Measurements from ENCODE around the gene LMNA. TPM values are rescaled to one million over a fixed set of nuclear protein-coding genes. Genes with fewer than 3 reads are reported as not detected.
"Not testable (repeated sequence)": the region's sequence is repeated elsewhere in the genome, so short reads cannot be mapped to it uniquely, and the experiment has no call there.

LMNA gene
- total RNA-seq, 1 donor = 110 TPM

DNA sequence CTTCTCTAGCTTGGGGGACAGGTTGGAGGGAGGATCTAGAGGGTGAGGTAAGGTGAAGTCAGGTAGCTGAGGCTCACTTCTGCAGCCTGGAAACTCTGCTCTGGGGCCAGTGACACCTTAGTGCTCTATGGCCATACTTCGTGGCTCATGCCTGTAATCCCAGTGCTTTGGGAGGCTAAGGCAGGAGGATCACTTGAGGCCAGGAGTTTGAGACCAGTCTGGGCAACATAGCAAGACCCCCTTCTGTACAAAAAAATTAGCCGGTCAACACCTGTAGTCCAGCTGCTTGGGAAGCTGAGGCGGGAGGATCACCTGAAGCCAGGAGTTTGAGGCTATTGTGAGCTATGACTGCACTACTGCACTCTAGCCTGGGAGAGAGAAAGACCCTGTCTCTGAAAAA lies 5.8 kb downstream of the LMNA start:
- H3K9me3 ChIP-seq (ENCODE audit: low read depth, low read length) = no peaks in the 10 kb centered on the region
- no peak overlapping the region for H3K4me3 ChIP-seq (ENCODE audit: low read length)
- peaks cover 33% of the 10 kb centered on the region for H3K27me3 ChIP-seq (ENCODE audit: insufficient read depth, low read length)
- peaks cover 55% of the 10 kb centered on the region for H3K4me1 ChIP-seq (ENCODE audit: insufficient read depth, low read length)

- H3K27me3 ChIP-seq (ENCODE audit: insufficient read depth, low read length) = peaks cover 26% of the 10 kb centered on the region
- peaks cover 55% of the 10 kb centered on the region for H3K4me1 ChIP-seq (ENCODE audit: insufficient read depth, low read length)
- not testable (repeated sequence) for H3K4me3 ChIP-seq (ENCODE audit: low read length); H3K9me3 ChIP-seq (ENCODE audit: low read depth, low read length)
These were observed 6.5 kb downstream of the LMNA start for GRCh38 chr1:156121005-156121404.

DNA sequence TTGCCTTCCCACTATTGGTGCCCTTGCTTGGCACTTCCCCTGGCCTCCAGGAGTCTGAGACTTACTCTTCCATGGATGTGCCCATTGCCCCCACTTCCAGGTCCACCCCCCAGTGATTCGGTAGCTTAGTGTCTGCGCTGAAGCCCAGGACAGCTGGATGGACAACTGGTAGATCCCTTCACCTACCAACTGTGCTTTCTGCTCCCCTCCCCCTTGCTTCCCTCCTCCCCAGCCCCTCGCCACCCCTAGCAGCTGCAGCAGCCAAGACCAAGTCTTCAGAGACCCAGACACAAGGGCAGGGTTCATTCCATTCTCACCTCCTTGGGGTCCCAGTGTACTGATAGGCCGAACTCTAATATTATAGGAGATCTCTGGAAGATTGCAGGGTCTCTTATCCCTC lies 6.9 kb downstream of the LMNA start:
- H3K27me3 ChIP-seq (ENCODE audit: insufficient read depth, low read length) = peaks cover 26% of the 10 kb centered on the region
- H3K4me3 ChIP-seq (ENCODE audit: low read length) = no peak overlapping the region
- H3K4me1 ChIP-seq (ENCODE audit: insufficient read depth, low read length) = peaks cover 59% of the 10 kb centered on the region
- no peaks in the 10 kb centered on the region for H3K9me3 ChIP-seq (ENCODE audit: low read depth, low read length)

DNA sequence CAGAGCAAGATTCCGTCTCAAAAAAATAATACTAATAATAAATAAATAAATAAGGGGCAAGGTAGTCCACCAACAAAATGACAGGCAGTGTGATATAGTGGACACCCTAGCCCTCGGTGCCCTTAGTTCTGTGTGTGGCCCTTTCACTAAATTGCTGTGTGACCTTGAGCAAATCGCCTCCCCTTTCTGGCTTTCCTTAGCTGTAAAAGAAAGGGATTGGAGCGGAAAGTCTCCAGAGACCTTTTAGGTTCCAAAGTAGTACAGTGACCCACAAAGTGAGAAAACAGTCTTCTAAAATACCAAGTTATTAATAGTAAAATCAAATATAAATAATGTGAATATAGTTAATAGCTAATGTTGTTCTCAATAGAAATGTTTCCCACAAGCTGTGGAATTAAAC lies 7.6 kb downstream of the LMNA start:
- no peak overlapping the region for H3K4me3 ChIP-seq (ENCODE audit: low read length)
- no peaks in the 10 kb centered on the region for H3K9me3 ChIP-seq (ENCODE audit: low read depth, low read length)
- H3K27me3 ChIP-seq (ENCODE audit: insufficient read depth, low read length) = peaks cover 26% of the 10 kb centered on the region
- peaks cover 66% of the 10 kb centered on the region for H3K4me1 ChIP-seq (ENCODE audit: insufficient read depth, low read length)

GRCh38 chr1:156122519-156123355 lies 8.2 kb downstream of the LMNA start:
- peaks cover 22% of the 10 kb centered on the region for H3K27me3 ChIP-seq (ENCODE audit: insufficient read depth, low read length)
- H3K9me3 ChIP-seq (ENCODE audit: low read depth, low read length) = no peaks in the 10 kb centered on the region
- peaks cover 72% of the 10 kb centered on the region for H3K4me1 ChIP-seq (ENCODE audit: insufficient read depth, low read length)
- no peak overlapping the region for H3K4me3 ChIP-seq (ENCODE audit: low read length)

GRCh38 chr1:156123356-156124196 lies 9.1 kb downstream of the LMNA start:
- H3K27me3 ChIP-seq (ENCODE audit: insufficient read depth, low read length) = peaks cover 14% of the 10 kb centered on the region
- H3K4me3 ChIP-seq (ENCODE audit: low read length) = no peak overlapping the region
- no peaks in the 10 kb centered on the region for H3K9me3 ChIP-seq (ENCODE audit: low read depth, low read length)
- peaks cover 80% of the 10 kb centered on the region for H3K4me1 ChIP-seq (ENCODE audit: insufficient read depth, low read length)

DNA sequence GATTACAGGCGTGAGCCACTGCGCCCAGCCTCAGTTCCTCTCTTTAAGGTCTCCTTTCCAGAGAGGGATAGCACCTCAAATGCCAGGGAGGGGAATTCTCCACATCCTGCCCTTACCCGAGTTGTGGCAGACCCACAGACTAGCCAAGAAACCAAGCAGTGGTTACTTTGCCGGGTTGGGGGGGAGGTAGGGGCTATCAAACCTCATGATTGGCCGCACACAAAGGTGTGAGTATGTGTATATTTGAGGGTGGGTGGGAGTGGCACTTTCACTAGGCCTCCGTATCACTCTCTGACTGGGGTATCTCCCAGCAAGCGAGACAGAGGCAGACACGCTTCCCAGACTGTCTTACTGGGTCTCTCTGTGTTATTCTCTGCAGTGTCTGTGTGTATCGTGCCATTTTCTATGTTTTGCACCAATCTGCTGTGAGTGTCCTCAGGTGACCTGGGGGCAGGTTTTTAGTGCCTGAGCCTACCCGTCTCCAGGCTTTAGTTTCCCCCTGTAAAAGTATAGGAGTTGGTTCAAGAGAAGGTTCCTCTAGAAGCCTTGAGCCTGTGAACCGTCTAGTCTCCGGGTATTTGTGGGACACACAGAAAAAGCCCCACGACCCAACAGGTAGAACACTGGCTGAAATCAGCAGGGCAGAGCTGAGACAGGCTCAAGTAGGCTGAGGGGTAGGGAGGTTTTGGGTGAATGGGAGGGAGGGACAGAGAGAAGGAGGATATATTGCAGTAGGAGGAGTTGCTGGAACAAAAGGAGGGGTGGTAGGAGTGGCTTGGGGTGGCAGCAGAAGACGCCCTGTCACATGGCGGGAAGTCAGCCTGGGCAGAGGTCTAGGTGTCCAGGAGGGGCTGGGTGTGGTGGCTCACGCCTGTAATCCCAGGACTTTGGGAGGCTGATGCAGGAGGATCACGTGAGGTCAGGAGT lies 10.3 kb downstream of the LMNA start:
- Histone ChIP-seq H3K4me3 (ENCODE audit: low read length) (no peak overlapping the region), H3K9me3 (ENCODE audit: low read depth, low read length) (no peaks in the 10 kb centered on the region), H3K27me3 (ENCODE audit: insufficient read depth, low read length) (peaks cover 19% of the 10 kb centered on the region), H3K4me1 (ENCODE audit: insufficient read depth, low read length) (peaks cover 86% of the 10 kb centered on the region)

- Histone ChIP-seq H3K4me1 (ENCODE audit: insufficient read depth, low read length) (peaks cover 84% of the 10 kb centered on the region), H3K27me3 (ENCODE audit: insufficient read depth, low read length) (peaks cover 19% of the 10 kb centered on the region)
- H3K9me3 ChIP-seq (ENCODE audit: low read depth, low read length); H3K4me3 ChIP-seq (ENCODE audit: low read length): not testable (repeated sequence)
These were observed 11.0 kb downstream of the LMNA start for GRCh38 chr1:156125544-156125943.

DNA sequence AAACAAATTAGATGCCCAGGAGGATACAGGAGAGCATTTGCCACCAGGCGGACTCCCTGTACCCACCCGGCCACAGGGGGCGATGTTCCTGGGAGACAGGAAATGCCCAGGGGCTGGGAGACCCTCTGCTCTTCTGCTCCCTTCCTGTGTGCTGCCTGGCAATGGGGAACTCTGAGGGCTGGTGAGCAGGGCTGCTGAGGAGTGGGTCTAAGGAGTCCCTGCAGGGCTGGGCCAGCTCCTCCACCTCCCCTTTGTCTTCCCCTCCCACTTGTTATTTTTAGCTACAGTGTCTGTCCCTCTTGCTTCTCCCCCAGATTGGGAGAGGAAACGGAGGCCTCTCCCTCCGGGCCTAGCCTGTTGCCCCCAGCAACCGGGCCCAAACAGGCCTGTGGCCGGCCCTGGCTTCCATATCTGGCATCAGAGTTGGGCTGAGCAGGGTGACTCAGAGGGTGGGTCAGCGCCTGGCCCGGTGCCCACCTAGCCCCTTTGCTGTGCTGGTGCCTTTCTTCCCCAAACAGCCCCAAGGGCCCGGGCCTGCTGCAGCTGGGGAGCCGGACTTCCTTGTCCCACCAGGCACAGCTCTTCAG lies 11.6 kb downstream of the LMNA start:
- no peaks in the 10 kb centered on the region for H3K9me3 ChIP-seq (ENCODE audit: low read depth, low read length)
- peaks cover 19% of the 10 kb centered on the region for H3K27me3 ChIP-seq (ENCODE audit: insufficient read depth, low read length)
- no peak overlapping the region for H3K4me3 ChIP-seq (ENCODE audit: low read length)
- peaks cover 80% of the 10 kb centered on the region for H3K4me1 ChIP-seq (ENCODE audit: insufficient read depth, low read length)

- Histone ChIP-seq H3K4me1 (ENCODE audit: insufficient read depth, low read length) (peaks cover 80% of the 10 kb centered on the region), H3K9me3 (ENCODE audit: low read depth, low read length) (no peaks in the 10 kb centered on the region), H3K27me3 (ENCODE audit: insufficient read depth, low read length) (peaks cover 16% of the 10 kb centered on the region), H3K4me3 (ENCODE audit: low read length) (no peak overlapping the region)
These were observed 12.4 kb downstream of the LMNA start for GRCh38 chr1:156126630-156127534.

DNA sequence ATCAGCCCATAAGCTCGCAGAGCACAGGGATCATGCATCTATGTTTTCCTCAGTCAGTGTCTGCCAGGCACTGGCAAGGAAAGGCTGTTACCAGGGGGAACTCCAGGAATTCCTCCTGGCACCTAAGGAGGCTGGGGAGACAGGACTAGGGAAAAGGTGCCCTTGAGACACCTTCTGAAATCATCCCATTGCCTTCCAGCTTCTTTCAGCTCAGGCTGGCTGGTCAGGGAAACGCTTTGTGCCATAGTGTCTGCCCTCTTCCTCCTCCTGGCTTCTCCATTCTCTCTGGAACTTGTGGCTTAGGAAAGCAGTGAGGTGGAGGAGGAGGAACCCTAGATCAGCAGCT lies 13.8 kb downstream of the LMNA start:
- no peaks in the 10 kb centered on the region for H3K9me3 ChIP-seq (ENCODE audit: low read depth, low read length)
- H3K27me3 ChIP-seq (ENCODE audit: insufficient read depth, low read length) = peaks cover 8% of the 10 kb centered on the region
- no peak overlapping the region for H3K4me3 ChIP-seq (ENCODE audit: low read length)
- H3K4me1 ChIP-seq (ENCODE audit: insufficient read depth, low read length) = peaks cover 71% of the 10 kb centered on the region

DNA sequence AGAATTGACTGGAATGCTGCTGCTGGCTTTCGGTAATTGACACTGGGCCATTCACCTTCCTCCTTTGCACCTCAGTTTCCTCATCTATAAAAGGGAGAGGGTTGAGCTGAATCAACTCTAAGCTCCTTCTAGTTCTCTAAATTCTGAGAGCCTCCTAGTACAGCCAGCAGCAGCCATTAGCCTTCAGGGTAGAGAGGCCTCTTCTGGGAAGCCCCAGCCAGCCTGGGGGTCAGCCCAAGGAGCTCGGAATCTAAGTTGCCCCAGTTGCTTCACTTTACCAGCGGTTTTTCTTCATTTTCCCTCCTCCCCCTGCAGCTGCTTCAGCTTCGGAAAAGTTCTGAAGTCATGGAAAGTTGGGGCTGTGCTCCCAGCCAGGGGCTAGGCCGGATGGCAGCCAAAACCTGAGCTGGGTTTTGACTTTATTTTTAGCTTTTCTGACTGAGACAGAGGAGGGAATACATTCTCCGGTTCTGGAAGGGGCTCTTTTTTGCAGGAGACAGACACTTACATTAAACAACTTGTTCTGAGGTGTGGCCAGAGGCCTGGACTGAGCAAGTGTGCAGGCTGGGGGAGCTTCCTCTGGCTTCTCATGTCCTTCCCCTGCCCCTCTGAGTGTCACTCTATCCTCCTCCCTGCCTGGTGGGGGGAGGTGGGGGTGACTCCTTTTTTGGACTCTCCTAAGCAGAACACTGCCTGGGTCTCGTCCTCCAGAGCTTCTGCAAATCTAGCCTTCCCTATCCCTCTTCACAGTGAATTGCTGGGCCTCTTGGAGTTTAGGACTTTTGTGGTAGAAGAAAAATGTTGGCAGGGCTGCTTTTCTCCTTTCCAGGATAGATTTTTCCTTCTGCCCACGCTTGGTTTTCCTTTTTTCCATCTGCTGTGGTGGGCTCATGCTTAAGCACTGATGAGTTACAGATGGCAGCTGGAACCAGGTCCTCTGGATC lies 14.4 kb downstream of the LMNA start:
- no peaks in the 10 kb centered on the region for H3K9me3 ChIP-seq (ENCODE audit: low read depth, low read length)
- peaks cover 8% of the 10 kb centered on the region for H3K27me3 ChIP-seq (ENCODE audit: insufficient read depth, low read length)
- H3K4me1 ChIP-seq (ENCODE audit: insufficient read depth, low read length) = peaks cover 64% of the 10 kb centered on the region
- no peak overlapping the region for H3K4me3 ChIP-seq (ENCODE audit: low read length)
